ENCODE results near the gene DIP2C.
"Not testable (repeated sequence)": the region's sequence is repeated elsewhere in the genome, so short reads cannot be mapped to it uniquely, and the experiment has no call there.

The DIP2C gene

GRCh38 chr10:593901-594457 lies 95.5 kb downstream of the DIP2C start:
- DNase-seq, result no peak

GRCh38 chr10:593421-593820 lies 96.0 kb downstream of the DIP2C start:
- DNase-seq, result no peak

- no peak for DNase-seq
Measured at GRCh38 chr10:593016-593415, 96.5 kb downstream of the DIP2C start.

- DNase-seq, result no peak
Measured at GRCh38 chr10:591646-592045, 97.8 kb downstream of the DIP2C start.

- DNase-seq, result no peak
Measured at GRCh38 chr10:590721-591120, 98.7 kb downstream of the DIP2C start.

GRCh38 chr10:589961-590680 lies 99.3 kb downstream of the DIP2C start:
- no peak for DNase-seq

- peak; percentile 30 for DNase-seq
Measured at GRCh38 chr10:588246-589165, 101.0 kb downstream of the DIP2C start.

GRCh38 chr10:586716-587115 lies 102.8 kb downstream of the DIP2C start:
- no peak for DNase-seq

- no peak for DNase-seq
Measured at GRCh38 chr10:586151-586550, 103.3 kb downstream of the DIP2C start.

GRCh38 chr10:585502-585901 lies 104.0 kb downstream of the DIP2C start:
- DNase-seq, result no peak

GRCh38 chr10:584497-585290 lies 104.8 kb downstream of the DIP2C start:
- not testable (repeated sequence) for DNase-seq

GRCh38 chr10:583433-583832 lies 106.0 kb downstream of the DIP2C start:
- DNase-seq, result no peak

- no peak for DNase-seq
Measured at GRCh38 chr10:581776-582330, 107.6 kb downstream of the DIP2C start.

- DNase-seq, result no peak
Measured at GRCh38 chr10:580778-581177, 108.7 kb downstream of the DIP2C start.

GRCh38 chr10:576130-576465 lies 113.4 kb downstream of the DIP2C start:
- DNase-seq, result no peak

GRCh38 chr10:575402-576129 lies 113.9 kb downstream of the DIP2C start:
- no peak for DNase-seq

GRCh38 chr10:572696-573095 lies 116.8 kb downstream of the DIP2C start:
- no peak for DNase-seq

GRCh38 chr10:571688-572451 lies 117.6 kb downstream of the DIP2C start:
- no peak for DNase-seq

- no peak for DNase-seq
Measured at GRCh38 chr10:571166-571565, 118.3 kb downstream of the DIP2C start.

- no peak for DNase-seq
Measured at GRCh38 chr10:570628-571163, 118.8 kb downstream of the DIP2C start.
